NCI-H1417 (cell line): ENCODE results near the gene ALDOC.

Experiments
- DNase-seq, 3 experiments: peaks; one replicate each; lab custom pipeline; 2025; lab: John Stamatoyannopoulos, UW

Gene ALDOC

GRCh38 chr17:28532050-28532960, 44.4 kb downstream of the ALDOC start:
- no peak for DNase-seq

- no peak for DNase-seq
These were observed 45.8 kb downstream of the ALDOC start for GRCh38 chr17:28530926-28531325.

GRCh38 chr17:28530250-28530649, 46.4 kb downstream of the ALDOC start:
- DNase-seq = no peak

- no peak for DNase-seq
These were observed 47.7 kb downstream of the ALDOC start for GRCh38 chr17:28529013-28529400.

- no peak for DNase-seq
These were observed 48.2 kb downstream of the ALDOC start for GRCh38 chr17:28528327-28529012.

GRCh38 chr17:28527859-28528258, 48.8 kb downstream of the ALDOC start:
- DNase-seq = no peak

GRCh38 chr17:28527181-28527681, 49.5 kb downstream of the ALDOC start:
- no peak for DNase-seq

- no peak for DNase-seq
These were observed 50.3 kb downstream of the ALDOC start for GRCh38 chr17:28526381-28526780.

- no peak for DNase-seq
These were observed 51.9 kb downstream of the ALDOC start for GRCh38 chr17:28524476-28525424.

GRCh38 chr17:28523876-28524275, 52.8 kb downstream of the ALDOC start:
- DNase-seq = no peak

GRCh38 chr17:28523186-28523585, 53.5 kb downstream of the ALDOC start:
- no peak for DNase-seq
